ENCODE data around the gene FDPS.
A peak's percentile ranks its signal among the peaks of the same experiment; 100 is the strongest.

- TF ChIP-seq CTCF (IDR thresholded peaks at IDR 0.05; ENCODE audit: low read depth, low read length) (peak; percentile 14), POLR2A (IDR thresholded peaks at IDR 0.05; ENCODE audit: extremely low read depth, insufficient read length) (no peak), MYC (IDR thresholded peaks at IDR 0.05; ENCODE audit: low read depth, low read length) (no peak), MAX (IDR thresholded peaks at IDR 0.05; ENCODE audit: low read depth, low read length) (peak; percentile 61)
Measured at GRCh38 chr1:155277070-155277901, 31.4 kb upstream of the FDPS start, which contains the start of gene HCN3.

Measured in NB4 (cell line).